AG09309 (cell line): ENCODE results near the gene PKIB.

Experiments
- DNase-seq: peaks from one replicate; pipeline ENCODE4 v3.0.0-alpha.2; 2010; ENCODE audit warnings: low read depth
- H3K4me3 ChIP-seq: 2 replicates; pipeline ENCODE4 v1.5.1; 2011; ENCODE audit warnings: mild to moderate bottlenecking, low read depth, low read length, moderate library complexity; ENCODE audit not compliant: control insufficient read depth
- TF ChIP-seq, protein P1 (sequence below): IDR thresholded peaks from 2 replicates; pipeline ENCODE4 v1.5.1; 2011; ENCODE audit warnings: mild to moderate bottlenecking, low read depth, low read length, inconsistent platforms; ENCODE audit not compliant: insufficient read depth, control insufficient read depth; ENCODE audit errors: missing control alignments

PKIB gene

GRCh38 chr6:122709922-122710512, 99.8 kb downstream of the PKIB start:
- no peak for DNase-seq
- no peak overlapping the region for H3K4me3 ChIP-seq
- TF ChIP-seq, protein P1, sequence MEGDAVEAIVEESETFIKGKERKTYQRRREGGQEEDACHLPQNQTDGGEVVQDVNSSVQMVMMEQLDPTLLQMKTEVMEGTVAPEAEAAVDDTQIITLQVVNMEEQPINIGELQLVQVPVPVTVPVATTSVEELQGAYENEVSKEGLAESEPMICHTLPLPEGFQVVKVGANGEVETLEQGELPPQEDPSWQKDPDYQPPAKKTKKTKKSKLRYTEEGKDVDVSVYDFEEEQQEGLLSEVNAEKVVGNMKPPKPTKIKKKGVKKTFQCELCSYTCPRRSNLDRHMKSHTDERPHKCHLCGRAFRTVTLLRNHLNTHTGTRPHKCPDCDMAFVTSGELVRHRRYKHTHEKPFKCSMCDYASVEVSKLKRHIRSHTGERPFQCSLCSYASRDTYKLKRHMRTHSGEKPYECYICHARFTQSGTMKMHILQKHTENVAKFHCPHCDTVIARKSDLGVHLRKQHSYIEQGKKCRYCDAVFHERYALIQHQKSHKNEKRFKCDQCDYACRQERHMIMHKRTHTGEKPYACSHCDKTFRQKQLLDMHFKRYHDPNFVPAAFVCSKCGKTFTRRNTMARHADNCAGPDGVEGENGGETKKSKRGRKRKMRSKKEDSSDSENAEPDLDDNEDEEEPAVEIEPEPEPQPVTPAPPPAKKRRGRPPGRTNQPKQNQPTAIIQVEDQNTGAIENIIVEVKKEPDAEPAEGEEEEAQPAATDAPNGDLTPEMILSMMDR, result no peak

- TF ChIP-seq, protein P1, result no peak
- H3K4me3 ChIP-seq, result no peak overlapping the region
- DNase-seq, result no peak
Observed at GRCh38 chr6:122710908-122711635, 100.9 kb downstream of the PKIB start.

DNA sequence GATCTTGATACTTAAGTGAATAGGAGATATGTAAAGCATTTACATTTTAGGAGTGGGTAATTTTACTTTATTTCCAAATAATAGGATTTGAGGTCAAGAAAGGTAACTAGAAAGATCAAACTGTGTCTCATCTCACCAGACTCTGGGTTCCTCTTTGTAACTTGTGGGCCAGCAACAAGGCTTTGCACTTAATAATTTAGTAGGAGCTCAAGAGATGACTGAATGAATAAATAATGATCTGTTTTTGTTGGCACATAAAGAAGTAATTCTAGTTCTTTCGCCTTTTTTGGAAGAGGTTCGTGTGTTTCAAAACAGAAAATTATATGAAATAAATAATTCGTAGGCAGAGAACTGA, 101.9 kb downstream of the PKIB start:
- TF ChIP-seq, protein P1, result no peak
- no peak overlapping the region for H3K4me3 ChIP-seq
- no peak for DNase-seq

GRCh38 chr6:122712448-122713137, 102.4 kb downstream of the PKIB start:
- TF ChIP-seq, protein P1, result no peak
- H3K4me3 ChIP-seq, result no peak overlapping the region
- no peak for DNase-seq

DNA sequence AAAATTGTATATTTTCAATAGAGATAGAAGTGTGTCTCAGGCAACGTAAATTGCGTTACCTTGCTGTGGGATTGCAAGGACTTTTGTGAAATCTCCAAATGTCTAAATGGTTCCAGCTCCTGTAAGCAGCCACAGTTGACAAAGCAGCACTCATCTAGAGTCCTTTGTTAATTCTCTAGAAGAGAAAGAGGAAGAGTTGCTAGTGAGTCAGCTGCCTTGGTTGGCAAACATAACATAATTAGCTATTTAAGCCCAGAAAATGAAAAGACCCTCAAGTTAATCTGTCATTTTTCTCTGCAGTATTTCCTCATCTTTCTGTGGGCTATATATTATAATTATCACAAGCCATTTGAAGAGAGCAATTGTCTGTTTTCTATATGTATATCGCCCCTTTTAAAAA, 102.9 kb downstream of the PKIB start:
- TF ChIP-seq, protein P1, result no peak
- no peak overlapping the region for H3K4me3 ChIP-seq
- DNase-seq, result no peak

GRCh38 chr6:122714059-122714458, 103.9 kb downstream of the PKIB start:
- DNase-seq, result no peak
- H3K4me3 ChIP-seq, result no peak overlapping the region

More at GRCh38 chr6:122714059-122714458, 103.9 kb downstream of the PKIB start:
- TF ChIP-seq, protein P1, result no peak
